ENCODE measurements around the gene ROR1.

Gene ROR1

GRCh38 chr1:63866084-63866483 is 92.3 kb downstream of the ROR1 start:
- no peak for TF ChIP-seq CTCF (IDR thresholded peaks at IDR 0.05; ENCODE audit: low read depth, low read length)

GRCh38 chr1:63867429-63868176 is 93.8 kb downstream of the ROR1 start:
- no peak for DNase-seq (ENCODE audit: extremely low read depth, low read depth)
- no peak for TF ChIP-seq CTCF (IDR thresholded peaks at IDR 0.05; ENCODE audit: low read depth, low read length)

More at GRCh38 chr1:63866084-63866483, 92.3 kb downstream of the ROR1 start:
- DNase-seq (ENCODE audit: extremely low read depth, low read depth) = no peak

- DNase-seq (ENCODE audit: extremely low read depth, low read depth) = no peak
- TF ChIP-seq CTCF (IDR thresholded peaks at IDR 0.05; ENCODE audit: low read depth, low read length) = no peak
Observed at GRCh38 chr1:63868268-63868781, 94.5 kb downstream of the ROR1 start.

GRCh38 chr1:63870152-63870551 is 96.3 kb downstream of the ROR1 start:
- TF ChIP-seq CTCF (IDR thresholded peaks at IDR 0.05; ENCODE audit: low read depth, low read length) = no peak
- no peak for DNase-seq (ENCODE audit: extremely low read depth, low read depth)

GRCh38 chr1:63871463-63871862 is 97.6 kb downstream of the ROR1 start:
- no peak for DNase-seq (ENCODE audit: extremely low read depth, low read depth)
- no peak for TF ChIP-seq CTCF (IDR thresholded peaks at IDR 0.05; ENCODE audit: low read depth, low read length)

GRCh38 chr1:63873751-63874150 is 99.9 kb downstream of the ROR1 start:
- no peak for TF ChIP-seq CTCF (IDR thresholded peaks at IDR 0.05; ENCODE audit: low read depth, low read length)

GRCh38 chr1:63874278-63874880 is 100.6 kb downstream of the ROR1 start:
- no peak for DNase-seq (ENCODE audit: extremely low read depth, low read depth)
- no peak for TF ChIP-seq CTCF (IDR thresholded peaks at IDR 0.05; ENCODE audit: low read depth, low read length)

More at GRCh38 chr1:63873751-63874150, 99.9 kb downstream of the ROR1 start:
- DNase-seq (ENCODE audit: extremely low read depth, low read depth) = no peak
